ENCODE measurements around the gene CCDC68. TPM values are rescaled to one million over a fixed set of nuclear protein-coding genes. Genes with fewer than 3 reads are reported as not detected.

CCDC68 gene
- total and polyA plus RNA-seq, 12 donors: 2.0 to 19.3 (median 4.9) TPM

DNA sequence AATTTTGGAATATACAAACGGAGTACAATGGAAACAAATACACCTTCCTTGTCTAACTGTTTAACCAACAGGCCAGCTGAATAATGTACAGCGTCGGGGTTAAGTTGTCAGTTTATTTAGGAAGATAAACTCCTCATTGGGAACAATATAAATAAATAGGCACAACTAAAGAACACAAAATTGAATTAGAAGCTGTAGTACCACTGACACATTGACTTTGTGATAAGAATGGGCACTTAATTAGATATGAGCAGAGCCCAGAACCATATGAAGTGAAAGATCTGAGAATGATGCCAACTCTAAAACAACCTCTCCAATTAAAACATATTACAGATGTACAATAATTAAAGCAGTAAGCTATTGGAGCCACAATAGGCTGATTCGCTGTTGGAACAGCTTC lies 44.4 kb downstream of the CCDC68 start:
- Histone ChIP-seq H3K9me3 (replicated peaks in 1 of 3) (no peaks in the 10 kb centered on the region), H3K4me3 (no peak overlapping the region), H3K27ac (no peak overlapping the region), H3K36me3 (replicated peaks in 1 of 2) (no peaks in the 10 kb centered on the region), H3K27me3 (no peaks in the 10 kb centered on the region), H3K4me1 (replicated peaks in 1 of 2) (no peaks in the 10 kb centered on the region)
- 69 to 85% (median 81%) methylated on average over 4 of the region's 4 CpGs for WGBS, 4 donors
- TF ChIP-seq POLR2A (IDR thresholded peaks at IDR 0.05): no peak
- TF ChIP-seq, protein P1, sequence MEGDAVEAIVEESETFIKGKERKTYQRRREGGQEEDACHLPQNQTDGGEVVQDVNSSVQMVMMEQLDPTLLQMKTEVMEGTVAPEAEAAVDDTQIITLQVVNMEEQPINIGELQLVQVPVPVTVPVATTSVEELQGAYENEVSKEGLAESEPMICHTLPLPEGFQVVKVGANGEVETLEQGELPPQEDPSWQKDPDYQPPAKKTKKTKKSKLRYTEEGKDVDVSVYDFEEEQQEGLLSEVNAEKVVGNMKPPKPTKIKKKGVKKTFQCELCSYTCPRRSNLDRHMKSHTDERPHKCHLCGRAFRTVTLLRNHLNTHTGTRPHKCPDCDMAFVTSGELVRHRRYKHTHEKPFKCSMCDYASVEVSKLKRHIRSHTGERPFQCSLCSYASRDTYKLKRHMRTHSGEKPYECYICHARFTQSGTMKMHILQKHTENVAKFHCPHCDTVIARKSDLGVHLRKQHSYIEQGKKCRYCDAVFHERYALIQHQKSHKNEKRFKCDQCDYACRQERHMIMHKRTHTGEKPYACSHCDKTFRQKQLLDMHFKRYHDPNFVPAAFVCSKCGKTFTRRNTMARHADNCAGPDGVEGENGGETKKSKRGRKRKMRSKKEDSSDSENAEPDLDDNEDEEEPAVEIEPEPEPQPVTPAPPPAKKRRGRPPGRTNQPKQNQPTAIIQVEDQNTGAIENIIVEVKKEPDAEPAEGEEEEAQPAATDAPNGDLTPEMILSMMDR (IDR thresholded peaks at IDR 0.05): no peak
- intact Hi-C loops (cut with DNase I): no loop called here
- no peak for DNase-seq

DNA sequence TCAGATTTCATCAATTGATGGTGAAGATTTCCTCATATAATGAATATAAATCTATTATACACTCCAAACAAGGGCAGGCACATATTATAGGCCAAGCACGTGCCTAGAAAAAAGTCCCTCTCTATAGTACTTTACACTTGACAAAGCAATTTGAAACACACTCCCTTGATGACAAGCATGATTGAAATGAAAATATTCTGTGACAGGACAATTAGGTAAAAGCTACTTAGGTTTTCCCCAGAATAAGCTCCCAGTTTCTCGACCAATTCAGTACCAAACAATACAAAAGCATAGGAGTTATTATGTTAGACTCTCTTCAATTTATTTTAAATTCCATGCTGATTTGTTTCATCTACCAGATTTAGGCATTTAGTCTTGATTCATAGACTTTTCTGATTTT lies 47.7 kb downstream of the CCDC68 start:
- 66 to 83% (median 72%) methylated on average over 2 of the region's 2 CpGs for whole genome bisulfite sequencing, 4 donors
- intact Hi-C loops (cut with DNase I): no loop called here

DNA sequence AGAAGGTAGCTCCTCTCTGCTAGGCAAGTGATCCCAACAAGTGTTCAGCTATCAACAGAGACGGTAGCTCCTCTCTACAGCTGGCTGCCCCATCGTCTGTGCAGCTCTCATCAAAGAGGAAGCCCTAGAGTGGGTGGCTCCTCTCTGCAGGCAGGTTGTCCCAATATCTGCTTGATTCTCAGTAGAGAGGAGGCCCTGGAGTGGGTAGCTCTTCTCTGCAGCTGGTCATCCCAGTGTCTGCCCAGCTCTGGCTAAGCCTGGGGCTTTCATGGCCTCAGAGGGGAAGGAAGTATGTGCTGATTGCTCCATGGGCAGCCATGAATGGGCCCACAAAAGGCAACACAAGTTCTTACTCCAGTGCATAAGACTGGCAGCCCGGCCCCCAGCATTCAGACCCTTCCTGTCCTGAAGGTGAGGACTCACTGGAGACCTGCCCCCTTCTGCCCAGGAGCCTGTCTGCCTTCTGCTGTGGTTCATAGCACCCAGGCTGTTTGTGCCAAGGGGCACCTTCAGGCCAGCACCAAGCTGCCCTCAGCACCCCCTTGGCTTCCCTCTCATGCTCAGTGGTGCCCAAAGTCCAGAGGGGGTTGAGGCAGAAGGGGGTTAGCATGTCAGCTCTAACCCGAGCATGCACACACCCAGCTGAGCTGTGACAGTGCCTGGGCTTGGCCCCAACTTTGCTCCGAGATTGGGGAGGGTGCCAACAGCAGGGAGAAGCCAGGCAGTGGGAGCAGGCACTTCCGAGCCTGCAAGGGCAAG lies 48.9 kb downstream of the CCDC68 start:
- intact Hi-C loops (cut with DNase I): no loop called here
- WGBS, 4 donors: 75 to 86% (median 83%) methylated on average over 4 to 6 of the region's 6 CpGs
- Histone ChIP-seq H3K4me3 (no peak overlapping the region), H3K4me1 (replicated peaks in 1 of 2) (no peaks in the 10 kb centered on the region), H3K9me3 (replicated peaks in 1 of 3) (no peaks in the 10 kb centered on the region), H3K27ac (no peak overlapping the region), H3K27me3 (no peaks in the 10 kb centered on the region), H3K36me3 (replicated peaks in 1 of 2) (no peaks in the 10 kb centered on the region)
- TF ChIP-seq, protein P1 (IDR thresholded peaks at IDR 0.05): no peak
- no peak for TF ChIP-seq POLR2A (IDR thresholded peaks at IDR 0.05)
- no peak for DNase-seq

More for the DNA sequence above, 47.7 kb downstream of the CCDC68 start:
- H3K36me3 ChIP-seq (replicated peaks in 1 of 2): no peaks in the 10 kb centered on the region
- H3K27me3 ChIP-seq: no peaks in the 10 kb centered on the region
- no peak for TF ChIP-seq POLR2A (IDR thresholded peaks at IDR 0.05)
- TF ChIP-seq, protein P1 (IDR thresholded peaks at IDR 0.05): no peak
- H3K4me3 ChIP-seq: no peak overlapping the region
- H3K4me1 ChIP-seq (replicated peaks in 1 of 2): no peaks in the 10 kb centered on the region
- H3K27ac ChIP-seq: no peak overlapping the region
- DNase-seq: no peak
- no peaks in the 10 kb centered on the region for H3K9me3 ChIP-seq (replicated peaks in 1 of 3)

DNA sequence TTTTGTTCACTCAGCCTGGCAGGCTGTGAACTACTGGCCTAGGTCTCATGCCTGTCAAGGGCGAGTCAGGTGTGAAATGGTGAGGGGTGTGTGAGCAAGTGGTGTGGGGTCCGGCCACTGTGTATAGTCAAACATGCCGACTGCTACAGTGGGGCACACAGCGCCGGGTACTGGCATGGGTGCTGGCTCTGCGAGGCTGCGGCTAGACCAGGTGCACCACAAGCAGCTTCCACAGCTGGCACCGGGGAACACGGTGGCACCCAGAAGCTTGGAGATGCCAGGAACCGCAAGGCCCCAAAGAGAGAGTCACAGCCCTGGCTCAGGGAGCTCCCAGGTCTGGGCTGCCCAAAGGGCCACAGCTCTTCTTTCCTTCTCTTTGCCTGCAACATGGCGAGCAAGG lies 49.7 kb downstream of the CCDC68 start:
- H3K36me3 ChIP-seq (replicated peaks in 1 of 2): no peaks in the 10 kb centered on the region
- no peak overlapping the region for H3K4me3 ChIP-seq
- no peaks in the 10 kb centered on the region for H3K27me3 ChIP-seq
- no peaks in the 10 kb centered on the region for H3K4me1 ChIP-seq (replicated peaks in 1 of 2)
- no peak for DNase-seq
- TF ChIP-seq, protein P1 (IDR thresholded peaks at IDR 0.05): no peak
- no peak for TF ChIP-seq POLR2A (IDR thresholded peaks at IDR 0.05)
- H3K9me3 ChIP-seq (replicated peaks in 1 of 3): no peaks in the 10 kb centered on the region
- intact Hi-C loops (cut with DNase I): no loop called here
- H3K27ac ChIP-seq: no peak overlapping the region
- WGBS, 4 donors: 78 to 92% (median 82%) methylated on average over 4 to 11 of the region's 11 CpGs
